B cell (primary cell): Measurements from ENCODE around the gene TMEM253.

Experiments used
- CTCF ChIP-seq: fragments of 200-600 bp; IDR thresholded peaks from one replicate; pipeline ENCODE4 v1.8.0; 2022; ENCODE audit warnings: antibody characterized with exemption, mild to moderate bottlenecking
- EZH2 ChIP-seq: IDR thresholded peaks from 2 replicates; pipeline ENCODE4 v1.6.1; 2012; ENCODE audit warnings: borderline replicate concordance, low read depth, mild to moderate bottlenecking, moderate library complexity, low read length; ENCODE audit not compliant: insufficient read depth, poor library complexity, severe bottlenecking

DNA sequence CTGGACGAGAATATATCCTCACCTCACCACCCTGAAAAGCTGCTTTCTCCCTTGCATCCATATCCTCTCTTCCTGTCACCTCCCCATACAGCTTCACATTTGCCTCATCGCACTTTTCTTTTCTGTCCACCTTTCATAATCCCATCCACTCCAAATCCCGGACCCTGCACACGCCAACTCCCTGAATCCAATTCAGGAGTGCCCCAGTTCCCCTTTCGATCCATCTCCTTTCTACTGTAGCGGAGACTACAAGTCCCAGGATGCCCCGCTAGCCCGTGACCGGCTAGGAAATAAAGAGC, 2.5 kb downstream of the TMEM253 start:
- no peak for TF ChIP-seq CTCF
- no peak for TF ChIP-seq EZH2
